NCI-H2227 (cell line): ENCODE data around the gene KCNMA1.
A peak's percentile ranks its signal among the peaks of the same experiment; 100 is the strongest.

ENCODE experiments used
- DNase-seq: peaks from one replicate; lab custom pipeline; 2025; ENCODE audit not compliant: unreplicated experiment; lab: John Stamatoyannopoulos, UW

KCNMA1 gene

DNA sequence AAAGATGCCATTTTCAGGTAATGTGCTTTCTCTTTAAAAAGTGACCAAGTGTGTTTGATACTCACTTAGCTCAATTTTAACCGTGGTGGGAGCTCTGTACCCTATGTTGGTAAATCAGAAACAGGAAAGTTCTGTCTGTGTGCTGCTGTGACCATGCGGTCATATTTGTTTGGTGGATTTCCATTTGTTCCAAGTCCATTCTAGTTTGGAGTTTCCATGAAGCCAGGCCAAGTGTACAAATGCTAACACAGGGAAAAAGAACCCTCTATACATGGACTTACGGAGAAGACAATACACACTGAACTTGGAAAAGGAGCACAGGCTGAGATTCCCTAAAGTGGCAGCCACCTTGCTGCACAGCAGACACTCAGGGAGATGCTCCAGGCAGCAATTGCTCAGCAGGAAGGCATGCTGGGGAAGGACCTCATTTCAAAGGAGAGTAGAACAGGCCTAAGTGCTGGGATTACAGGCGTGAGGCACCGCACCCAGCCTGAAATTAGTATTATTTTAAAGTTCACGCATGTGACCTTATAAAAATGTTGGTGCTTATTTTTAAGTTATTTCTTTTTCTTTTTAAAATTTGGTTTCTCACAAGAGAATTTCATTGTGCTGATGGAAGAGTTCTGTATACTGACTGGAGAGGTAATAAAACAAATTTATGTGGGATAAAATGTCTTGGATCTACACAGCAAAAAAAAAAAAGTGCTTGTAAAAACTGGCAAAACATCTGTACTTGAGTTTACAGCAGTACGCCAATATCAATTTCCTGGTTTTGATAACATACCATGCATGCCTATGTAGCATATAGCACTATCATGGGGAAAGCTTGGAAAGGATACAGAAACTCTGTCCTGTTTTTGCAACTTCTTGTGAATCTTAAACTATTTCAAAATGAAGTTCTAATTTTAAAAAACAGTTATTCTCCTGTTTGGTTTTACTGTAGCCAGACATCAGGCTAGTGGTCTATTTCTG, 436.2 kb downstream of the KCNMA1 start:
- DNase-seq, result no peak

- DNase-seq, result no peak
Measured at GRCh38 chr10:77197544-77197943, 440.1 kb downstream of the KCNMA1 start.

DNA sequence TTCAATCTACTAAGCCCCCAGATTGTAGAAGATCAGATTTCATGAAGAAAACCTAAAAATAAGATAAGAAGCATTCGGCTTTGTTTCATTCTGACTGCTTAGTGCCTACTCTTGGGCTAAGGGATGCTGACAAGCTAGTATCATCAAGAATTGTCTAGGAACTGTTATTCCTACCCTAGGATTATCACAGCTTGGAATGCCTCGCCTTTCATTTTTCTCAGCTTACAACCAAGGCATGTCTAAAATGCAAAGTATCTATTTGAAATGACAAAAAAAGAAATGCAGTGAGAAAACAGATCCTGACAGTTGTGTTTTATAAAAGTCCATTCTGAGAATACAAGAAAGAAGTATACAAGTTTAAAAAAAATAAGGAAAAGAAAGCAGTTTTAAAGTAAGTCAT, 441.0 kb downstream of the KCNMA1 start:
- DNase-seq, result no peak

DNA sequence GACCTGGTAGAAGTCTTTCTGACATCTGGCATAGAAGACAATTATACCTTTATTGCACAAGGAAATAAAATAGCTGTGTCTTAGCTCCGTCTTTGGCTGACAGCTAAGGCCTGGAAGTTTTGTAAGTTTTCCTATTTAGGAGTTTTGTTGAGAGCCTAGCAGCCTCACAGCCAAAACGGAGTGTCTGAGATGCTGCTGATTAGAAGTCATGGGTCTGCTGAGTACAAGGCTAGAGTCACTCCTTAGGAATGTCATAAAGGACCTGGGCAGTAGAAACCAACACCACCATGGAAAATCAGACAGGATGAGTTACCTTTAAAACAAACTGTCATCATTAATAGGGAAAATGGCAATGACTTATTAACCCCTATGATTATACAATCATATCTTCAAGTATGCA, 442.5 kb downstream of the KCNMA1 start:
- DNase-seq, result no peak

- no peak for DNase-seq
Measured at GRCh38 chr10:77193001-77193400, 444.6 kb downstream of the KCNMA1 start.

- no peak for DNase-seq
Measured at GRCh38 chr10:77192402-77192801, 445.2 kb downstream of the KCNMA1 start.

- no peak for DNase-seq
Measured at GRCh38 chr10:77191324-77192049, 446.1 kb downstream of the KCNMA1 start.

- no peak for DNase-seq
Measured at GRCh38 chr10:77190291-77190690, 447.3 kb downstream of the KCNMA1 start.

DNA sequence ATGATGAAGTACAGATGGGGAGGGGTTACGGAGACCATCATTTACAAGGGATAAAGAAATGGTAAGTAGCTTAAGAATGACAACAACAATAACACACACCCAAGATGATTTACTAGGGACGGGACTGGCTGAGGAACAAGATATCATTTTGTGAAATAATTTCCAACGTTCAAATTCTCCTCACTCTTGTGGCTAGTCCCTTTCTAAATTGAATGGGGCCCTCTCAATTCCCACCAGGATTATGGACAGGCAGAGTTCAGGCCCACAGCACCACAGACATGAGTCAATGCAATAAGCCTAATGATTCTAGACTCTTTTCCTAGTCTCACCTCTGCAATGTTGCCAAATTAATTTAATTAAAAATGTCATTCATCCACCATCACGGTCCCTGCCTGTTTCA, 448.1 kb downstream of the KCNMA1 start:
- DNase-seq, result no peak

GRCh38 chr10:77189075-77189474, 448.5 kb downstream of the KCNMA1 start:
- peak; percentile 66 for DNase-seq

GRCh38 chr10:77188521-77188920, 449.1 kb downstream of the KCNMA1 start:
- no peak for DNase-seq

- no peak for DNase-seq
Measured at GRCh38 chr10:77188000-77188395, 449.6 kb downstream of the KCNMA1 start.

DNA sequence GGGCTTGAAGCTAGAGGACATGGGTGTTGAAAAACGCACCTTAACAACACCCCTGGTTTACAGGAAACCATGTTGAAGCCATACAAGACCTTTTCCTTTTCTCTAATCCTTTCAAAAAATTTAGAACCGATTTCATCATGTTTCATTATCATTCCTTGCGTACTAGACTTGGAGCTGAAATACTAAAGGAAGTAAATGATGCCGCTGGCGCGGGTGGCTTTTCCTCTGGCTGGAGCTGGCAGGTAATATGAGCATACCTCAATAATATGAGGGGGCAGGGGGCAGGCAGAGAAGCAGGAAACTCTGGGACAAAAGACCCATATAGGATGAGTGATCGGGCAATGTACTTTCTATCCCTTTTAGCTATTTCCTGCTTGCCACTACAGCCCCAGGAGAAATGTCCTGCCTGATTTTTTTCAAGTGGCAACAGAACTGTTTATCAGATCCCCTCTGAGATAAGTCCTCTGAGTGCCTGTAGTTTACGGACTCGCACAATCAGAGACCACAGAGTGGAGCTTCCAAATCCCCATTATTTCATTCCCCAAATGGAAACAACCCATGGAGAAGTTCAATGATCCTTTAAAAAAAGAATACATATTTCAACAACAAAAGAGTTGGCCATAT, 450.1 kb downstream of the KCNMA1 start:
- no peak for DNase-seq

DNA sequence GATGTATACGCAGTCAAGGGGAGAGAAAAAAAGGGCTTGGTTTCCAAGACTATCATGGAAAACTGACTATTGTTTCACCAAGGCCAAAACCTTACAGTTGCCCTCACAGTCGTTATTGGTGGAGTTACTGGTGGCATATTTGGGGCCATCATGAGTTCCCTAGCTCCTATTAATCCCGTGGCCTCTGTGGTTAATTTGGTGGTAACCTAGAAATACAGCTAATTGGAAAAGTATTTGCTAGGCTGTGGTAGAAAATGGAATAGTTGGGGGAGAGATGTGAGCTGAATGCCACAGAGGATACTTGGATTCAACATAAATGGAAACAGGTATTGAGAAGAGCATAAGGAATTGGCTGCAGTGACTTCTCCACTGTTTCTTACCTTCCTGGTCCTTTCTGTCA, 450.7 kb downstream of the KCNMA1 start:
- DNase-seq, result no peak

DNA sequence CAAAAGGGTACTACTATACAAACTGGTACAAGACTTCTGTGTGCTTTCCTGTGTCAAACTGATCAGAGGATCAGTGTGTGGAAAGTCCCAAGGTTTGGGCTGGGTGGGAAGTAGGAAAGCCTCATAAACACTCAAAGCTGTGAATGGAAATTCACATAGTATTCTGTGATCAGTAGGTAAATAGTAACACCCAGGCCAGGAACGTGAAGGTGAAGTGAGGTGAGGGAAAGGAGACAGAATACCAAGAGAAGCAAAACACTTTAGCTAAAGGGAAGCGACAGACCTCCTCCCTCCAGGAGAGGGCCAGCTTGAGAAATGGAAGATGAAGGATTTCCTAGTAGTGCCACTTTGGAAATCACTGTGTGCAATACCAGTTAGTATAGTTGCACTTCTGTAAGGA, 451.9 kb downstream of the KCNMA1 start:
- DNase-seq, result no peak

DNA sequence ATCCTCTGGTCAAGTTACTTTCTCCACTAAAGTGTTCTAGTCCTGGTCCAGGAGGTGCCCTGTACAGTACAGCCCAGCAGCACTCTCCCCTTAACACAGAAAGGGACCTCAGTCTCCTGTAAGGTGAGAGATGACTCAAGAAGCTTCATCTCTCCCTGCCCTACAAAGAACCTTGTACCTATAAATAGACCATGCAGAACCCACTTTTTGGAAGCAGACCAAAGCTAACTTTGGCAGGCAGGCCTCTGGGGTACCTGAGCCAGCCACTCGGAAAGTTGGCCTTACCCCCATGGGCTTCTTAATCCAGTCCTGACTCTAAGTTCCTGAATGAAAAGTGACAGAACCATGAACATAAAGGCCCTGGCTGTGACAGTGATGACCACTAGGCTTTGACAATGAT, 454.8 kb downstream of the KCNMA1 start:
- DNase-seq, result no peak

DNA sequence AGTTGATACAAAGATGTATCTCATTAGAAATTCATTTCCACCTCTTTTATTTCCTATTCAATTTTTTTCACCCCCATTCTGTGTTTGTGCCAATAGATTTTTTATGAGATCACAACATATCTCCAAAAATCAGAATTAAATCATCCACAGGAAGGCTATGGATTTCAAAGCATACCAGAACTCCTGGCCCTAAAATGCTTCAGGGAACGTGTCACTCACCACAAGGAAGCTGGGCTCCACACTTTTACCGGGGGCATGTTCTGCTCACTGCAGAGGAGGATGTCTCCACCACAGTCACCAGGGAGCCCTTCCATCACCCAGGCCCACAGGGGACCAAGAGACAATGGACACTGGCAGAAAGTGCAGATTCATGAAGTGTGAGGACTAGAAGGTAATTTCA, 456.8 kb downstream of the KCNMA1 start:
- DNase-seq, result no peak

- DNase-seq, result no peak
Measured at GRCh38 chr10:77180104-77180503, 457.5 kb downstream of the KCNMA1 start.

- no peak for DNase-seq
Measured at GRCh38 chr10:77179015-77179695, 458.5 kb downstream of the KCNMA1 start.

GRCh38 chr10:77177589-77177988, 460.0 kb downstream of the KCNMA1 start:
- peak; percentile 61 for DNase-seq

DNA sequence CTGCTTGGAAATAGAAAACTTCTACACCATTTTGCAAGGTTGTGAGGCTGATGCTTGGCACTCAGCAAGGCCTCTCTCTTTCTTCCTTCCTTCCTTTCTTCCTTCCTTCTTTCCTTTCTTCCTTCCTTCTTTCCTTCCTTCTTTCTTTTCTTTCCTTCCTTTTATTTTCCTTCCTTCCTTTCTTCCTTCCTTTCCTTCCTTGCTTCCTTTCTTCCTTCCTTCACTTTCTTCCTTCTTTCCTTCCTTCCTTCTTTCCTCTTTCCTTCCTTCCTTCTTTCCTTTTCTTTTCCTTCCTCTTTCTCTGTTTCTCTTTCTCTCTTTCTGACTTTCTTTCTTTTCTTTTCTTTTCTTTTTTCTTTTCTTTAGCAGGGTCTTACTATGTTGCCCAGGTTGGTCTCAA, 460.4 kb downstream of the KCNMA1 start:
- no peak for DNase-seq
